Measurements from ENCODE around the gene AOPEP.

AOPEP gene

DNA sequence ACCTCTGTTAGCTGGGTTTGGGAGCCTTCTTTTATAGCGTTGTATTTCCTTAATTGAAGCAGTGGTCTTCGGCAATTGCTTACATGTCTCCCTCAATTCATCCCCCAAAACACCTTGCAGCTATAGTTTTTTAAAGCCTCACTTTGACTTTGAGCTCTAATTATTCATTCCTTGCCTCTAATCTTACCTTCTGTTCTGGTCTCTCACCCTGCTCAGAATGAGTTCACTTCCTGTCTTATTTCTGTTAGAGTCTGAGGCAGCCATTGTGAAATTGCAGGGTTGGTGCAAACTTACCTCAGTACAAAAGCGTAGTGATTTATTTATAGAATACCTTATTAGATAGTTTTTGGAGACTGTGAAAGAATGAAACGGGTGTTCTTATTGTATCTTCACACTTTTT is 35.0 kb downstream of the AOPEP start:
- peak; percentile 29 for DNase-seq

DNA sequence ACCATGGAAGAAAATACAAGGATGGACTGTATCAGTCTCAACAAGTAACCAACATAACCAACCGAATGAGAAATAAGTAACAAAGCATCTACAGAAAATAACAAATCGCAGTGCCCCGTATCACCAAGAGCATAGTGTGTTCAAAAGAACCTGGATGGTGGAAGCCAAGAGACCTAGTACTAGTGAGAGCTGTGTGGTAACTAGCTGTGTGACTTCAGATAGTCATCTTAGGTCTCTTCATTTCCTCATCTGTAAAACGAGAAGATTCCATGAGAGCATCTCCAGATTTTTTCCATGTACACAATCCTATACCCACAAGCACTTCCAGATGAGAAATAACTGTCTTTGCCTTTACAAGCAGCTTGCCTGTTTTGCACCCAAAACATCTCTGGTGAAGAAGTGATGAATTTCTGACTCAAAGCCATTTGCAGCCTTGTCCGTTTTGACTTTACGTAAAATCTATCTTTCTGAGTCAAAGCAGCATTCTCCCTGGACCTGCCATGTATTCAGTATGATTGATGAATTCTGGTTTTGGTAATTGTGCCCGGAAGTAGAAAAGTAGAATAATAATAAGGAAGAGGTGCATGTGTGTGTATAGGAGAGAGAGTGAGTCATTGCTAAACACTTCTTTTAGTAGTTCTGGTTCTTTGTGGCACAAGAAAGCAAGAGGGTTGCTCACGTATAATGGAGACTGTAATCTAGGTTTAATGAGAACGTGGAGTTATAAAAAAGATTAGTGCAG is 41.0 kb downstream of the AOPEP start:
- DNase-seq = no peak

DNA sequence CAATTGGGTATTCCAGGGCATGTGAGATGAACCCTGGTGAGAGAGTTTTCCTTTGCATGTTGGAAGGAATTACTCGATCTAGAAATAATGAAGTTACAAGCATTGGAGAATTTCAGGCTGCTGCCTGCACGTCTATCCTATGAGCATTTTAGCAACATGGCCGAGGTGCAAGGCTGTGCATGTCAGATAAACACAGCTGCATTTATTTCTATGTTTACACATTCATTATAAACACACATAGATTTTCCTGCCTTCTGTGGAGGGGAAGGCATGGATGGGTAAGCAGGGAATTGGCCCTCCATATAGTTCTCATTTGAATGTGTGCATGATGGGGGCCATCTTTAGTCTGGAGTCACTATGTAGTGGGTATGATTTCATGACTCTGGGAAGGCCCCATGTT is 42.3 kb downstream of the AOPEP start:
- no peak for DNase-seq

DNA sequence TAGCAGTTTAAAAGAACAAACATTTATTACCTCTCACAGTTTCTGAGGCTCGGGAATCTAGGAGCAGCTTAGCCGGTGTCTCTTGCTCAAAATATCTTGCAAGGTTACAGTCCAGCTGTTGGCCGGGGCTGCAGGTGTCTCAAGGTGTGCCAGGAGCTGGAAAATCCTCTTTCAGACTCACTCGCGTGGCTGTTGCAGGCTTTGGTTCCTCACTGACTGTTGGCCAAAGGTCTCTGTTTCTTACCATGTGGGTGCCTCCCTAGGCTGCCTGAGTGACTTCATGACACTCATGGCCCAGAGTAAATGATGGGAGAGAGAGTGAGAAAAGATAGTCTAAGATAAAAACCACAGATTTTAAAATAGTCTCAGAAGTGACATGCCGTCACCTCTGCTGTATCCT is 43.8 kb downstream of the AOPEP start:
- no peak for DNase-seq

DNA sequence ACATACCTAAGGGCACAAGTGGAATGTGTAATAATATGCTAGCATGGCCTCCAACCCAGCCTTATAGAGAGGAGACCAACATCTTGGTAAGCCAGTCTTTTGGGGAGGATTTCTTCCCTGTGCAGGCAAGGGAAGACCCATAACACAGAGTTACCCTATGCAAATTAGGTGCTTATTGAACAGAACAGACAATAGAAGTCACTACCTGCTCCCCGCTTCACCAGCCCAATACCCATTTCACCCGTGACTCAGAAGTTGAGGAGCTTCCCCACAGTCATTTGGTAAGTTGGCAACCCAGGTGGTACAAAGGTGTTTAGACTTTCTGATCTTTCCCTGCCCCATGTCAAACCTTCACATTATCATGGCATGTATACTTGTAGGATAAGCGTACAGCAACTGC is 44.6 kb downstream of the AOPEP start:
- no peak for DNase-seq

DNA sequence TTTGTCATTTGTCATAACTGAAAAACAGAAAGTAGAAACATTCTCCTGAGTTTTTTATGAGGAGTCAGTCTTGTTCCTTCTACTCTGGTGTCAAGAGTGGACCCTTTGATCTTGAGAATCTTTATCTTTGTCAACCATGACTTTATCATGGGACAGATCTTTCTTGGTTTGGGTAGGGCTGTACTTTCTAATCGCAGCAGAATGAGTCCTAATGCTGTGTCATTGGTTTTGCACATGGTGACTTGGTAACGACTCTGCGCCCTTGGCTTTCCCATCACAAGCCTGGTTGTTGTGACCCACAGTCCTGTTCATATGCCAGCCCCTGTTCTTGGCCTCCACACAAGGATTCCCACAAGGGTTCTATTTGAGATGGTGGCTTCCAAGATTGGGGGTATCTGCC is 45.6 kb downstream of the AOPEP start:
- no peak for DNase-seq

DNA sequence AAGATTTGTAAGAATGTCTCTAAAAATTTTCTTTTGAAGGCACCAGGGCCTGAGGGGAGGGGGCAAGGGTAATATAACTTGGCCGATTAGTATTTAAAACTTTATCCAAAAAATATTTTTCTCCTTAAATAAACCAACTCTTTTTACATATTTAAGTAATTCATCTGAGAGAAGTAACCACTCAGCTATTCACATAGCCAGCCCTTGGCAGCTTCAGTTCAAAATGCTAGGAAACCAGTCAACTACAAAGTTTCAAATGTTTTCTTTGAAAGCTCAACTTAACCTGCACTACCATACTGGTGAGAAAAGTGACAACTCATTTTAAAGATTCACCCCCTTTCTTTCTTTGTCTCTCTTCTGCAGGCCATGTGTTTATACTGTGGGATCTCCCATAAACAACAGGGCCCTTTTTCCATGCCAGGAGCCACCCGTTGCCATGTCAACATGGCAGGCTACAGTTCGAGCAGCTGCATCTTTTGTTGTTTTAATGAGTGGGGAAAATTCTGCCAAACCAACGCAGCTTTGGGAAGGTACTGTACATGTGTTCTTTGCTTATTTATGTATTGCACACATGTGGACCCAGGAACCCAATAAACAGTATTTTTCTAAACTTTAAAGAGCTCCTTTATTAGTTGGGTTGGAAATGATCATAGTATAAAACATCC is 46.3 kb downstream of the AOPEP start:
- DNase-seq = no peak

DNA sequence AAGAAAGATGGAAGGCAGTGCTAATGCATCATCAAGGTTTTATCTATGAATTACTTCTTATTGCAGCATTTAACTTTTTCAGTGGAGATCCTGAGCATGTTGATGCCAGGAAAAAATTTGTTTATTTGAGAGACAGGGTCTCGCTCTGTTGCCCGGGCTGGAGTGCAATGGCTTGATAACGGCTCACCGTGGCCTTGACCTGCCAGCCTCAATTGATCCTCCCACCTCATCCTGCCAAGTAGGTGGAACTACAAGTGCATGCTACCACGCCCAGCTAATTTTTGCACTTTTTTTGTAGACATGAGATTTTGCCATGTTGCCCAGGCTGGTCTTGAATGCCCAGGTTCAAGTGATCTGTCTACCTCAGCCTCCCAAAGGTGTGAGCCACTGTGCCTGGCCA is 47.2 kb downstream of the AOPEP start:
- no peak for DNase-seq

DNA sequence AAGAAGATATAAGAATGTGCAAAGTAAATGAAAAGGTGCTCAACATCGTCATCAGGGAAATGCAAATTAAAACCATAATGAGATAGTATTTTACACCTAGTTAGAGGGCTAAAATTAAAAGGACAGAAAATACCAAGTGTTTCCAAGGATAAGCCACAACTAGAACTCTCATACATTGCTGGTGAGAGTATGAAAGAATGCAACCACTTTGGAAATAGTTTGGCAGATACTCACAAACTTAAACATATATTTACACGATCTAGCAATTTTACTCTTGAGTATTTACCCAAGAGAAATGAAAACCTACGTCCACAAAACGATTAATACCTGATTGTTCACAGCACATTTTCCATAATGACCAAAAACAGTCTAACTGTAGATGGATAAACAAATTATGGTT is 51.5 kb downstream of the AOPEP start:
- DNase-seq = no peak

DNA sequence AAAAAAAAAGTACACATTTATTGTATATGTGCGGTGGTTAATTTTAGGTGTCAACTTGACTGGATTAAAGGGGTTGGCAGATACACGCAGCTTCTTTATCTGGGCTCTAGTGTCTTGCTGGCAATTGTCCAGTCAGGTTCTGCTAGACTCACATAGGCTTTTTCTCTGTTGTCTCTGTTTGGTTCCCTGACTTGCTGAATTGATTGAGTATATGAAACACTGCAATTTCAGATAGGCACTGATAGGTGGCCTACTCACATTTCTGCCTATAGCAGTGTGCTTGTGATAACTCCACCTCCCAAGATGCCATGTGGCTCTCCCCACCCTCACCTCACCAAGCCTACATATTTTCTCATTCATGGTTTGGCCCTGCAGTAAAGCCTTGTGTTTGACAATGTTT is 52.5 kb downstream of the AOPEP start:
- no peak for DNase-seq

DNA sequence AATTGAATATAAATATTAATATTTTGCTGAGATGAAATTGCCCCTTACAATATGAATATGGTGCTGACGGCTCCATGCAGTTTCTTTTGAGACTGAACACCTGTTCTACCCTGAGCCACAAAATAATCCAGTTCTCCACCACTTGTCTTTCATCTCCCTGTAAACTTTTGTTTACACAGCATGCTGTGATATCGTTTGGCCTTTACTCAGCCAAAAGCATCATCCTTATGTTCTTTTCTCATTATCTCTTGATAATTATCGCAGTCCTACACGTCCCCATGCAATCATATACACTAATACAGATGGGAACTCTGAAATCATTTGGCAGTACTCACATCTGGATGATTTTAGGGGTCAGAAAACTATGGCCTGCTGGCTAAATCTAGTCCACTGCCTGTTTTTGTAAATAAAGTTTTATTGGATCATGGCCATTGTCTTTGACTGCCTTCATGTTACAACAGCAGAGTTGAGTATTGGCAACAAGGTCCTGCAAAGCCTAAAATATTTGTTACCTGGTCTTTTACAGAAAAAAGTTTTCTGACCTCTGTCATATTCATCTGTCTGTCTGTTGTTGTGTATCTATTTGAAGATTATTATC is 53.3 kb downstream of the AOPEP start:
- DNase-seq = no peak

DNA sequence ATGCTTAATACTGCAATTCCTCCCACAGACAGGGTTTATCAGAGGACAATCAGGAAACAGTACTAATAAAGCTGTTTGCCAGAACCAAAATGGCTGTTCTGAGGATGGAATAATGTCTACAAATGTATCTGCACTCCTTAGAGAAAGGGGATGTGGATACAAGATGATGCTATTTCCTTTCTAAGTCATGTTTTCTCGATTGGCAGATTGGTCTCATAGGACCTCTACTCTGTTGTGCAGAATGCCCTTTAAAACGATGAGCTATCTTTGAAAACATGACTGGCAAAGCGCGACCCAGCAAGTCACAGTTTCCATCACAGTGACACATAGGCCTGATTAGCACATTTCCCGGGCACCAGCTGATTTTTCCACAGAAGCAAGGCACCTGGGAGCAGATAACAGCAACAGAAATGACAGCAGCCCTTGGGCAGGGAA is 54.0 kb downstream of the AOPEP start:
- DNase-seq = peak; percentile 4

DNA sequence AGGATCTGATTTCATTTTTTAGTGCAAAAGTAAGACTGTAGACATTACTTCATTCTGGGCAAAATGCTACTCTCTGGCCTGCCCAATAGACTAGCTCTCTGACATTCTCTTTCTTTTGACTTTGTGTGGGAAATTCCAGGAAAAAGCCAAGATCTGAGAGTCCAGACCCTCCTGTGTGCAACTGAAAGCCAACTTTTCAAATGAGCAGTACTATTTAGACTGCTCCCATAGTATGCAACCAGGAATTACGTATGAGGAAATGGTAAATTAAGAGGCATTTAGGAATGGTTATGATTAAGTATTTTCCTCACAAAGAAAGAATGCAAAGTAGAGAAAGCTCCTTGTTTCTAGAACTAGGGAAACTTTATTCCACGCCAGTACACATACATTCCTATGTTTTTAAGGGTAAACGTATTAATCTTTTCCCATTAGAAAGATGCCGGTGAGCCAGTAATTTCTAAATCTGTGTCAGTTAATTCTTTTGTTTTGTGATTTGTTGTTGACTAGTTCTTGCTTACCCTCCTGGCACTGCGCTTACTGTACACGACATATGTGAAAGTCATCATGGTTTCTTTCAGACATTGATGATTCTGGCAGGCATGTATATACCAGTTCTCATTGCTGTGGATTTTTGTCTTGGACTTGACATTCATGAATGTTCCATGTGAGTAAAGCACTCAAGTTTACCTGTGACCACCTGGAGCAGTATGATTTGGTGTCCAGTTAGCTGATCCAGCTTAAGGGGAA is 56.0 kb downstream of the AOPEP start:
- DNase-seq = no peak

DNA sequence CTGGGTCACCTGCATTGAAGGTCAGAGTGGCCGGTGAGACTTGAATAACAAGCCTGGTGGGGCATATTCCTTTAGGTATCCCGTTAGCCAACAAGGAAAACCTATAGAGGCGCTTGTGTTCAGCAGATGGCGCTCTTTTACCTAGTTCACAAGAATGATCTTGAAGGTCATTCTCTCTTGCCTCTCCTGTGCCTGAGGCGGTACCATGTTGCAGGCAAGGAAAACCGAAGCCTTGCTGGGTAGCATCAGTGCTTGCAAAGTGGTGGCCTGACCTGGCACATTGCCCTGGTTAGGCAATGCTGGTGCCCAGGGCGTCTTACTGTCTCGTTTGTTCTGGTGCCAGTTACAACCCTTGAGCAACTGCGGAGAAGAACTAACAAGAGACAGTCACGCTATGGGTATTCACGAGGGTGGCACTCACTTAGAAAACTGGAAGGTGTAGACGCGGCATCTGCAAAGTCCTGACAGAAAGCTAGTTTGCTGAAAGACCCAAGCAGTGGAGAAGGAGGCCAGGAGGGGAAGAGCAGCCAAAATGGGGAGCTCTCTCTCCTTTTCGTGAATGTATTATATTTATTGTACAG is 56.7 kb downstream of the AOPEP start:
- peak; percentile 68 for DNase-seq

DNA sequence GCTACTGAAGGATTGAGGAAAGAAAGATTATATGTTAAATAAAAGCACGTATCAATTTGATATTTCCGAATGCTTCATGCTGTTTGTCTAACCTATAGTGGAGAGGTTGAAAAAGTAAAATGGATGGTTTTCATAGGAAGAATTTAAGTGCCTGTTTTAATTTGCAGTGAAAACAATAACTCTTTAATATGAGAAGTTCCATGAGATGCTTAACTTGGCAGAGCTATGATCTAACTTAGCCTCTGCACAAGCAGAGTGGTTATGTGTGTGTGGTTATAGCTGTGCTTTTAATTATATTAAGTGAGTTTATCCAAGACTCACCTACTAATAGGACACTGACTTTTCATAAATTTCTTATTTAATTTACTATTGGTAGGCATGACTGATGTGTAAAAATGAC is 57.4 kb downstream of the AOPEP start:
- DNase-seq = no peak

DNA sequence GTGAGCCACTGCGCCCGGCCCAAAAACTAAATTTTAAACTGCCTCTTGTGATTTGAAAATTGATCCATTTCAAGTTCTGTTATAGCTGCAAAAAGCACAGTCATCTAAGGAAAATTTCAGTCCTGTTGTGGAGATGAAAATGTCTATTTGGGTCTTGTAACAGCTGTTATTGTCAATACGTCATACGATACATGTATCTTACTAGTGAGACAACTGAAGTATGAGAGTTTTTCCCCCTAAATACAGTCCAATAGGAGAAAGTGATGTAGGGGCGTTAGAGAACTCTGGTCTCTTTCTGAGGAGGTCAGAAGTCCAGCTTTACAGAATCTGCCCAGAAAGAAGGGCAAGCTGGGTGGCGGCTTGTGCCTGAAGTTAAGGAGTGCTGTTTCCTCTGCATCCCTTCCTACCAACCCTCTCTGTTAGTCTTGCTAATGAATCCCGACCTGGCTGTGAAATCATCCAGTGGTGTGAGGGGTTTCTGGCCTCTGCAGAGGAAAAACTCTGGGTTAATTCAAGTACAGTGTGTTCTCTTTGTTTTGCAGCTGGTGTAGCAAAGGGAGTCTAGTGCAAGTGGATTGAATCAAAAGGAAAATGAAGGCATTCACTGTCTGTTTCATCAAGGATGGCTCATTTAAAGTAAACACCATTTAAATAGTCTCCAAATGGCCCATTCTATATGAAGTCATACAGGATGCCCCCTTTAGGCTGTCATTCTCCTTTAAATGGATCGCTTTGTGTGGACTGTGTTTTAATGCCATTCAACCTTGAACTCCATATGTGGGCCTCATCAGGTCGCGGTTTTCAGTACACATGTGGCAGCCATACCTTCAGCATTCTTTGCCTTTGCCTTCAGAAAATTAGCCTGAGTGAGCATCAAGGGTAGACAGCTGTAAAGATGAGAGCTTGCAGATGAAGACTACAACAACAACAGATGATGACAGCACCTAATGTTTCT is 59.0 kb downstream of the AOPEP start:
- DNase-seq = no peak

DNA sequence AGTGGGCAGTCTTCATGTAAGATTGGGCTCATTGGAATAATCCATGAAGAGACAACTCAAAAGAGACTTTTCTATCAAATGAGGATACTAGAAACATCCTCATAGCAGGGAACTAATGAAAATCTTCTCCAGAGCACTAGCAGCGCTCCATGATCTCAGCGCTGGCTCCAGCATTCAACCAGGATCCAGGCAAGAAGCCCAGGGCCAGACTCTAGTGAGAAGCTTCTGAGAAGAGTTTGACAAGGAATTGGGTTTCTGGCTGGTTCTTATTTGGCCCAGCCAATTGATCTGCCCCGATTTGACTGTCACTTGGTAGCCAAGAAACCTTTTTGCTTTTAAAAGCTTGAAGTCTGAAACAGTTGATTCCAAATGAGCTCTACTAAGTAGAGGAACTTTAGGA is 60.1 kb downstream of the AOPEP start:
- no peak for DNase-seq

DNA sequence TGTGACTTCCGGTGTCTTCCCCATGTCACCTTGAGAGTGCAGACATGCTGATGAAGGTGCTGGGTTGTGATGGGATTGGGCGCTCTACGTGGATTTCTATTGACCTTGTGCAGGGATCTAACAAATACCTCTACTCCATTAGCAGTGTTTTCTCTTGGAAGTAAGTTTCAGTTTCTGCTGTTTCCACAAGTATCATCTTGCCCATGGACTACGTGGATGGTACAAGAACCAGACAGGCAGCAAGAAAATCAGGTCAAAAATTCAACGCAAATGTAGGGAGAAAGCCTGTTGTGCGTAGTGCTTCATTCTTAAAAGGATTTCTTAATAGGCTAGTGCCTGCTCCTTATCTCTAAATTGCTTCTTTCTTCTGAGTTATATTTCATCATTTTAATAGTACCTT is 60.8 kb downstream of the AOPEP start:
- DNase-seq = no peak

DNA sequence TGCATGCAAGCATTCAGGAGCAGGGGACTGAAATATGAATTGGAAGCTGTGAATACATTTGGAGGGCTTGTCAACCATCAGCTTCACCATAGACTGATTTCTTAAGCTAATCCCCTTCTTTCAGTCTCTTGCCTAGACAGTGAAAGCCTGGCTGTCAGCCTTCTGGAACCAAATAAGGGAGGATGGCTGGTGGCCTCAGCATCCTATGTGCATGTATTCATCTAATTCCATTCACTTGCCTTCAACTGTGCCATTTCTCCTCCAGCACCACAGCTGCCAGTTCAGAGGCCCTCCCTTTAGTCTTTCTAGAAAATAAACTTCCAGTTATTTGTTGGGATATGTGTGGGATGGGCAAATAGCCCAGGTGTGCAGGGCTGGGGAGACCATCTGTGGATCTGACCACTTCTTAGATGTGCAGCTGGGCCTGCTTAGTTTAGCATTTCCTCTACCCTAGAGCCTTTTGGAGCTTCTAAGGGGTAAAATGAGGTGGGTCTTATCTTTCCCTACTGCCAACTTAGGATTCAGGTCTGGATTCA is 62.1 kb downstream of the AOPEP start:
- DNase-seq = no peak

DNA sequence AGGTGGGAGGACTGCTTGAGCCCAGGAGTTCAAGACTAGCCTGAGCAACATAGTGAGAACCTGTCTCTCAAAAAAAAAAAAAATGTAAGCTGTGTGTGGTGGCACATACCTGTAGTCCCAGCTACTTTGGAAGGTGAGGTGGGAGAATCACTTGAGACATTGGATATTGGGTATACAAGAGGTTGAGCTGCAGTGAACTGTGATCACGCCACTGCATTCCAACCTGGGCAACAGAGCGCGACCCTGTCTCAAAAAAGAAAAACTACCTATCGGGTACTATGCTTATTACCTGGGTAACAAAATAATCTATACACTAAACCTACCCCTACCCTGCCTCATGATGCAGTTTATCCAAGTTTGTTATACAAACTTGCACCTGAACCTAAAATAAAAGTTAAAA is 64.9 kb downstream of the AOPEP start:
- DNase-seq = no peak

DNA sequence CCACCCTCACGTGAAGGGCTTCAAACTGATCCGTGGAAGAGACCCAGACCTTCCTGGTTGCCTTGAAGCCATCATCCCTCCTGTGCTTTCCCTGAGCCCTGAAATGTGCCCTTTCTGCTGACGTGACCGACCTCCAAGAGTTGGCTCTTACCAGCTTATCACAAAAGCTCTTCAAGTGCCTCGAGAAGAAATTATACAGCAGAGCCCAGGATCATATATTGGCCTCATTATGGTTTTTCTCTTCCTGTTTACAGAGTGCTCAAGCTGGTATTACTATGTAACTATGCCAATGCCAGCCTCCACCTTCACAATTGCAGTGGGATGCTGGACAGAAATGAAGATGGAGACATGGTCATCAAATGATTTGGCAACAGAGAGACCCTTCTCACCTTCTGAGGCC is 66.0 kb downstream of the AOPEP start:
- no peak for DNase-seq
